ENCODE results near the gene LRP1. TPM values are rescaled to one million over a fixed set of nuclear protein-coding genes. Genes with fewer than 3 reads are reported as not detected.
A peak's percentile ranks its signal among the peaks of the same experiment; 100 is the strongest.

LRP1 gene
- total and polyA plus RNA-seq, 2 of the 13 experiments (the other 11 are each of a cell fraction or from before 2014, with no cell fraction given): 14.7 to 30.8 TPM

GRCh38 chr12:57110104-57111030, 17.9 kb upstream of the LRP1 start:
- TSS peak; percentile 84 for BruUV-seq (replicated peaks)
- peak; percentile 77 for DNase-seq (ENCODE audit: low spot score)
- Histone ChIP-seq H2AFZ (ENCODE audit: low read length) (no peak overlapping the region), H3K9me3 (ENCODE audit: low read length) (no peaks in the 10 kb centered on the region), H3K4me2 (ENCODE audit: low read depth, low read length) (peak overlapping the region; percentile 99), H3K4me1 (ENCODE audit: insufficient read depth, low read length) (peaks cover 46% of the 10 kb centered on the region), H3K27me3 (ENCODE audit: control insufficient read depth in 1 of 2, insufficient read depth in 2 of 2, low read length in 2 of 2) (no peaks in the 10 kb centered on the region; a peak in 1 of 5 replicates), H3K9ac (ENCODE audit: insufficient read depth, low read depth, low read length) (peak overlapping the region; percentile 83), H3K36me3 (replicated peaks in 1 of 2; ENCODE audit: control insufficient read depth in 1 of 2, insufficient read depth in 2 of 2, low read length in 2 of 2) (peaks cover 0 to 6% of the 10 kb centered on the region in 2 experiments; a peak in 3 of 5 replicates), H3K4me3 (replicated peaks in 1 of 3; ENCODE audit: insufficient read depth in 1 of 3, low read depth in 2 of 3, low read length in 3 of 3) (peak overlapping the region; percentile 72 to 91 (median 87)), H3K79me2 (ENCODE audit: insufficient read depth, low read length) (no peaks in the 10 kb centered on the region), H4K20me1 (ENCODE audit: insufficient read depth, low read length) (no peaks in the 10 kb centered on the region), H3K27ac (ENCODE audit: extremely low read length, insufficient read depth, low read length) (peak overlapping the region; percentile 82)
- ATAC-seq: peak; percentile 36
- in situ Hi-C loops (cut with HindIII; ENCODE audit: extremely low pct_ligation_motif_present, low pct_unique_long_range_greater_than_20kb): loop anchor here (5.0 kb wide), 2 partner anchors 38 to 103 kb away; partner anchors contain the start of gene ZBTB39
- FAIRE-seq: peak; percentile 78
- intact Hi-C loops (cut with micrococcal nuclease; ENCODE audit: unreplicated experiment): loop anchor here (2.0 kb wide), 1 partner anchor 22 kb away; the partner anchor contains the start of gene NAB2
- 8% methylated on average over 15 of the region's 28 CpGs for WGBS (ENCODE audit: low lambda C conversion rate)
- CTCF ChIA-PET (ENCODE audit: low intra/inter-chr PET ratio, low total read pairs): interaction anchor here (1.3 to 2.1 kb wide), 2 partner anchors 8 to 41 kb away, joined by 3 to 12 read pairs; no protein-coding TSS in a partner anchor
- POLR2A ChIA-PET: interaction anchor here (0.6 to 5.9 kb wide), 24 partner anchors 11 to 422 kb away, joined by 3 to 309 read pairs (median 13); partner anchors contain the start of genes INHBC, LRP1, LRP1-AS and NAB2
- peak; percentile 61 for TF ChIP-seq SAP130 (CRISPR knock-in tag; IDR thresholded peaks at IDR 0.05; ENCODE audit: low read depth)
- TF ChIP-seq PPARG (CRISPR knock-in tag; conservative IDR thresholded peaks at IDR 0.05): 0 out of 2 replicates have a peak, but pooled peaks have one; percentile 9
- no peak for TF ChIP-seq HHEX (CRISPR knock-in tag; IDR thresholded peaks at IDR 0.05)
- TF ChIP-seq, protein P1, sequence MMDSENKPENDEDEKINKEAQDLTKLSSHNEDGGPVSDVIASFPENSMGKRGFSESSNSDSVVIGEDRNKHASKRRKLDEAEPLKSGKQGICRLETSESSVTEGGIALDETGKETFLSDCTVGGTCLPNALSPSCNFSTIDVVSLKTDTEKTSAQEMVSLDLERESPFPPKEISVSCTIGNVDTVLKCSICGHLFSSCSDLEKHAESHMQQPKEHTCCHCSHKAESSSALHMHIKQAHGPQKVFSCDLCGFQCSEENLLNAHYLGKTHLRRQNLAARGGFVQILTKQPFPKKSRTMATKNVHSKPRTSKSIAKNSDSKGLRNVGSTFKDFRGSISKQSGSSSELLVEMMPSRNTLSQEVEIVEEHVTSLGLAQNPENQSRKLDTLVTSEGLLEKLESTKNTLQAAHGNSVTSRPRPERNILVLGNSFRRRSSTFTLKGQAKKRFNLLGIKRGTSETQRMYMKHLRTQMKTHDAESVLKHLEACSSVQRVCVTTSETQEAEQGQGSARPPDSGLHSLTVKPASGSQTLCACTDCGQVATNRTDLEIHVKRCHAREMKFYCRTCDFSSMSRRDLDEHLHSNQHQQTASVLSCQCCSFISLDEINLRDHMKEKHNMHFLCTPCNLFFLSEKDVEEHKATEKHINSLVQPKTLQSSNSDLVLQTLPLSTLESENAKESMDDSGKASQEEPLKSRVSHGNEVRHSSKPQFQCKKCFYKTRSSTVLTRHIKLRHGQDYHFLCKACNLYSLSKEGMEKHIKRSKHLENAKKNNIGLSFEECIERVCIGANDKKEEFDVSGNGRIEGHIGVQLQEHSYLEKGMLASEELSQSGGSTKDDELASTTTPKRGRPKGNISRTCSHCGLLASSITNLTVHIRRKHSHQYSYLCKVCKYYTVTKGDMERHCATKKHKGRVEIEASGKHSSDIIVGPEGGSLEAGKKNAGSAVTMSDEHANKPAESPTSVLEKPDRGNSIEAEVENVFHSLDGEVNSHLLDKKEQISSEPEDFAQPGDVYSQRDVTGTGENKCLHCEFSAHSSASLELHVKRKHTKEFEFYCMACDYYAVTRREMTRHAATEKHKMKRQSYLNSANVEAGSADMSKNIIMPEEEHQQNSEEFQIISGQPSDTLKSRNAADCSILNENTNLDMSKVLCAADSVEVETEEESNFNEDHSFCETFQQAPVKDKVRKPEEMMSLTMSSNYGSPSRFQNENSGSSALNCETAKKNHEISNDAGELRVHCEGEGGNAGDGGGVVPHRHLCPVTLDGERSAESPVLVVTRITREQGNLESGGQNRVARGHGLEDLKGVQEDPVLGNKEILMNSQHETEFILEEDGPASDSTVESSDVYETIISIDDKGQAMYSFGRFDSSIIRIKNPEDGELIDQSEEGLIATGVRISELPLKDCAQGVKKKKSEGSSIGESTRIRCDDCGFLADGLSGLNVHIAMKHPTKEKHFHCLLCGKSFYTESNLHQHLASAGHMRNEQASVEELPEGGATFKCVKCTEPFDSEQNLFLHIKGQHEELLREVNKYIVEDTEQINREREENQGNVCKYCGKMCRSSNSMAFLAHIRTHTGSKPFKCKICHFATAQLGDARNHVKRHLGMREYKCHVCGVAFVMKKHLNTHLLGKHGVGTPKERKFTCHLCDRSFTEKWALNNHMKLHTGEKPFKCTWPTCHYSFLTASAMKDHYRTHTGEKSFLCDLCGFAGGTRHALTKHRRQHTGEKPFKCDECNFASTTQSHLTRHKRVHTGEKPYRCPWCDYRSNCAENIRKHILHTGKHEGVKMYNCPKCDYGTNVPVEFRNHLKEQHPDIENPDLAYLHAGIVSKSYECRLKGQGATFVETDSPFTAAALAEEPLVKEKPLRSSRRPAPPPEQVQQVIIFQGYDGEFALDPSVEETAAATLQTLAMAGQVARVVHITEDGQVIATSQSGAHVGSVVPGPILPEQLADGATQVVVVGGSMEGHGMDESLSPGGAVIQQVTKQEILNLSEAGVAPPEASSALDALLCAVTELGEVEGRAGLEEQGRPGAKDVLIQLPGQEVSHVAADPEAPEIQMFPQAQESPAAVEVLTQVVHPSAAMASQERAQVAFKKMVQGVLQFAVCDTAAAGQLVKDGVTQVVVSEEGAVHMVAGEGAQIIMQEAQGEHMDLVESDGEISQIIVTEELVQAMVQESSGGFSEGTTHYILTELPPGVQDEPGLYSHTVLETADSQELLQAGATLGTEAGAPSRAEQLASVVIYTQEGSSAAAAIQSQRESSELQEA (CRISPR knock-in tag; IDR thresholded peaks at IDR 0.05; ENCODE audit: not compliant biosample characterization): peak; percentile 19
- peak; percentile 57; the same call in 1 of the 2 replicates for TF ChIP-seq HIC2 (CRISPR knock-in tag; IDR thresholded peaks at IDR 0.05; ENCODE audit: low read depth)
- TF ChIP-seq KDM5B (CRISPR knock-in tag; IDR thresholded peaks at IDR 0.05; ENCODE audit: borderline replicate concordance): peak; percentile 45; the same call in 1 of the 2 replicates
- TF ChIP-seq ARHGAP35 (CRISPR knock-in tag; IDR thresholded peaks at IDR 0.05; ENCODE audit: borderline replicate concordance): no peak
- TF ChIP-seq MAFG (CRISPR knock-in tag; IDR thresholded peaks at IDR 0.05): no peak
- TF ChIP-seq NFKB2 (CRISPR knock-in tag; IDR thresholded peaks at IDR 0.05; ENCODE audit: borderline replicate concordance): peak; percentile 44; the same call in 1 of the 2 replicates
- peak; percentile 92 for TF ChIP-seq ZNF652 (CRISPR knock-in tag; IDR thresholded peaks at IDR 0.05; ENCODE audit: borderline replicate concordance, low read depth)

Data from HepG2 (cell line).